Gastroesophageal sphincter (tissue), 4 donors: ENCODE data around the gene SLC51B. TPM values are rescaled to one million over a fixed set of nuclear protein-coding genes. Genes with fewer than 3 reads are reported as not detected.
"Not testable (repeated sequence)": the region's sequence is repeated elsewhere in the genome, so short reads cannot be mapped to it uniquely, and the experiment has no call there.

Experiments used
- ATAC-seq: fragments of 150-250 bp; one replicate; pipeline ENCODE4 v1.9.1; 2016; ENCODE audit warnings: mild to moderate bottlenecking, moderate library complexity
- H3K27ac ChIP-seq, 4 donors: fragments of 200-600 bp; sonication (generic) in 3 of 4; 1 replicate in 3 of 4; 2 replicates in 1 of 4; pipeline ENCODE4 v1.5.1; 2016 to 2019
- H3K27me3 ChIP-seq: fragments of 200-600 bp; sonication (generic); one replicate; pipeline ENCODE4 v1.5.1; 2019
- H3K36me3 ChIP-seq, 2 donors: fragments of 200-600 bp; sonication (generic); one replicate each; pipeline ENCODE4 v1.5.1; 2019; ENCODE audit warnings: control low read depth in 1 of 2
- H3K4me1 ChIP-seq, 3 donors: fragments of 200-600 bp; sonication (generic); 1 replicate in 2 of 3; 2 replicates in 1 of 3; pipeline ENCODE4 v1.5.1; 2016 to 2019; ENCODE audit warnings: control low read depth in 2 of 3
- H3K4me3 ChIP-seq, 2 donors: fragments of 200-600 bp; sonication (generic); one replicate each; pipeline ENCODE4 v1.5.1; 2019; ENCODE audit warnings: mild to moderate bottlenecking in 1 of 2, moderate library complexity in 1 of 2
- H3K9me3 ChIP-seq, 3 donors: fragments of 200-600 bp; sonication (generic); one replicate each; pipeline ENCODE4 v1.5.1; 2017 to 2019; ENCODE audit warnings: control low read depth in 2 of 3
- EP300 ChIP-seq: sonication (generic); formaldehyde crosslinking; IDR thresholded peaks from one replicate; pipeline ENCODE4 v1.6.1; 2017; ENCODE audit warnings: antibody characterized with exemption, mild to moderate bottlenecking
- POLR2A ChIP-seq, 2 donors: fragments of 450-650 bp; IDR thresholded peaks; one replicate each; pipeline ENCODE4 v1.6.1; 2017; ENCODE audit warnings: antibody characterized with exemption in 2 of 2, mild to moderate bottlenecking in 2 of 2, moderate library complexity in 1 of 2
- POLR2AphosphoS5 ChIP-seq: sonication (generic); formaldehyde crosslinking; IDR thresholded peaks from one replicate; pipeline ENCODE4 v1.6.1; 2017; ENCODE audit warnings: antibody characterized with exemption
- whole genome bisulfite sequencing, 2 donors: methylation state at CpG; one replicate each; pipeline ENCODE4 v1.1.5; 2018; ENCODE audit warnings: low coverage in 1 of 2; 5-methylcytosine and 5-hydroxymethylcytosine counted together
- total RNA-seq, 4 donors: library from RNA; depleted of rRNA; stranded (reverse); fragments of >200 nt; gene quantifications; one replicate each; pipeline ENCODE4 v1.1.0, GENCODE V29; 2016
- TF ChIP-seq, protein P1 (sequence below), 4 experiments: fragments of 200-600 bp in 2 of 4; fragments of 450-650 bp in 2 of 4; sonication (generic) in 1 of 4; IDR thresholded peaks; one replicate each; pipeline ENCODE4 v1.5.1; 2017 to 2019; ENCODE audit warnings: antibody characterized with exemption in 4 of 4, mild to moderate bottlenecking in 2 of 4, moderate library complexity in 2 of 4

Gene SLC51B
- total RNA-seq, 4 donors from 2014 or later: not detected

DNA sequence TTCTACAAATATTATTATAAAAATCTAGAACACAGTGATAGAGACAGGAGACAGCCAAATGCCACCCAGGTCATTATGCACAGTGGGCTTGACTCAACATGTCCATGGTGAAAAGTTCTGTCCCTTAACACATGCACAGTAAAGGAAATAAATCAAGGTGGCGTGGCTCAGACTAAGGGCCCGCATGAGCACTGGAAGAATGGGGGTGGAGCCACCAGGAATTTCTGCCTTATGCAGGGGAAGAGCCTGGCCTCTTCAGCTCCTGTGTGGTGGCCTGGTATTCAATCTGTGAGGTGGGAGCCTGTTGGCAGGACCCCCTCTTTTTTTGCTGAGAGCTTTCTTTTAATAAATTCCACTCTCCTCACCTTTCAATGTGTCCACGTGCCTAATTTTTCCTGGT is 38.3 kb upstream of the SLC51B start:
- Histone ChIP-seq H3K27me3 (no peaks in the 10 kb centered on the region), H3K9me3 (no peaks in the 10 kb centered on the region), H3K4me1 (no peaks in the 10 kb centered on the region), H3K36me3 (peaks cover 0 to 79% of the 10 kb centered on the region in 2 donors), H3K27ac (no peak overlapping the region), H3K4me3 (no peak overlapping the region)
- TF ChIP-seq POLR2AphosphoS5 (no peak), POLR2A (IDR thresholded peaks at IDR 0.05) (no peak)
- WGBS, 2 donors: 83 to 100% methylated on average over 1 to 2 of the region's 3 CpGs
- no peak for ATAC-seq

DNA sequence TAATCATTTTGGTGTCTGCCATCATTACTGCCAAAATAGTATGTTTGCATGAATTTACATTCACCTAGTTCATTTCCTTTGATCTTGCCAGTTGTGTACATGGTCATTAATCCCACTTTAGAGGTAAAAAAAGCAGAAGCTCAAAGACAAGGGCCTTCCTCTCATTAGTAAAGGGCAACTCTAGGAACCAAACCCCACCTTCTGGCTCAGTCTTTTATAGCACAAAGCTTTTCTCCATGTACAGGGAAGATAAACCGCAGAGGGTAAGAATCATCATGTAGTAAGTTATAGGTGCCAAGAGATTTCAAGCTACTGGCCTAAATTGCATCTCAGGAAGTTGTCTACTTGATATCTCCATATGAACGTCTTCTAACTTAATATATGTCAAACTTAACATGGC is 36.2 kb upstream of the SLC51B start:
- Histone ChIP-seq H3K9me3 (peaks cover 0 to 9% (median 0%) of the 10 kb centered on the region in 3 donors), H3K27me3 (no peaks in the 10 kb centered on the region), H3K4me1 (no peaks in the 10 kb centered on the region), H3K4me3 (no peak overlapping the region), H3K36me3 (peaks cover 0 to 79% of the 10 kb centered on the region in 2 donors), H3K27ac (no peak overlapping the region)
- TF ChIP-seq, protein P1, sequence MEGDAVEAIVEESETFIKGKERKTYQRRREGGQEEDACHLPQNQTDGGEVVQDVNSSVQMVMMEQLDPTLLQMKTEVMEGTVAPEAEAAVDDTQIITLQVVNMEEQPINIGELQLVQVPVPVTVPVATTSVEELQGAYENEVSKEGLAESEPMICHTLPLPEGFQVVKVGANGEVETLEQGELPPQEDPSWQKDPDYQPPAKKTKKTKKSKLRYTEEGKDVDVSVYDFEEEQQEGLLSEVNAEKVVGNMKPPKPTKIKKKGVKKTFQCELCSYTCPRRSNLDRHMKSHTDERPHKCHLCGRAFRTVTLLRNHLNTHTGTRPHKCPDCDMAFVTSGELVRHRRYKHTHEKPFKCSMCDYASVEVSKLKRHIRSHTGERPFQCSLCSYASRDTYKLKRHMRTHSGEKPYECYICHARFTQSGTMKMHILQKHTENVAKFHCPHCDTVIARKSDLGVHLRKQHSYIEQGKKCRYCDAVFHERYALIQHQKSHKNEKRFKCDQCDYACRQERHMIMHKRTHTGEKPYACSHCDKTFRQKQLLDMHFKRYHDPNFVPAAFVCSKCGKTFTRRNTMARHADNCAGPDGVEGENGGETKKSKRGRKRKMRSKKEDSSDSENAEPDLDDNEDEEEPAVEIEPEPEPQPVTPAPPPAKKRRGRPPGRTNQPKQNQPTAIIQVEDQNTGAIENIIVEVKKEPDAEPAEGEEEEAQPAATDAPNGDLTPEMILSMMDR (IDR thresholded peaks at IDR 0.05): no peak
- no peak for TF ChIP-seq POLR2AphosphoS5
- TF ChIP-seq EP300: no peak
- TF ChIP-seq POLR2A (IDR thresholded peaks at IDR 0.05): no peak
- ATAC-seq: no peak
- WGBS, 2 donors: 44 to 58% methylated on average over 2 of the region's 2 CpGs

DNA sequence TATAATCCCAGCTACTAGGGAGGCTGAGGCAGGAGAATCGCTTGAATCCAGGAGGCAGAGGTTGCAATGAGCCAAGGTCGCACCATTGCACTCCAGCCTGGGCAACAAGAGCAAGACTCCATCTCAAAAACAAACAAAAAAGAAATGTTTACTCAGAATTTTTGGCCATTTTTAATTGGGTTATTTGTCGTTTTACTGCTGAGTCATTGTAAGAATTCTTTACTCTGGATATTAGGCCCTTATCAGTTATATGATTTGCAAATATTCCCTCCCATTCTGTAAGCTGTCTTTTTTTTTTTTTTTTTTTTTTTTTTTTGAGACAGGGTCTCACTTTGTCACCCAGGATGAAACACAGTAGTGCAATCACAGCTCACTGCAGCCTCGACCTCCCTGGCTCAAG is 34.0 kb upstream of the SLC51B start:
- 53 to 83% methylated on average over 2 to 3 of the region's 4 CpGs for WGBS, 2 donors
- not testable (repeated sequence) for H3K27me3 ChIP-seq, H3K27ac ChIP-seq, ATAC-seq, H3K9me3 ChIP-seq, H3K4me3 ChIP-seq, H3K4me1 ChIP-seq
- H3K36me3 ChIP-seq: peaks cover 0 to 79% of the 10 kb centered on the region in 2 donors

DNA sequence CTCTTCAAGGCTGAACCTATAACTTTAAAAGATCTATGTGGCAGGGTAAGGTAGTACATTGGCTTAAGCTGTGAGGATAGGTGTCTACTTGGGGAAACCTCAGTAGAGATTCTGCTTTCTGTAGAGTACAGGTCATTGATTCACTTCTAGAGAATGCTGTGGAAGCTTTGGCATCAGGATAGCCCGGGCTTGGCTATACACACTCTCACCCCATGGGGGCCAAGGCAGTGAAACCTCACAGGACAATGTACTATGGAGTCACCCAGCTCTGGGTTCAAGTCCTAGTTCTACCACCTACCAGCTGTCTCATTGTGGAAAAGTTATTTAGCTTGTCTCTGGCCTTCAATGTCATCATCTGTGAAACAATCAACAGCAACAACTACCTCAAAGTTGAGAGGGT is 24.8 kb upstream of the SLC51B start:
- no peak overlapping the region for H3K27ac ChIP-seq
- ATAC-seq: no peak
- H3K4me3 ChIP-seq: no peak overlapping the region
- WGBS, 2 donors: 80 to 88% methylated on average over 1 of the region's 1 CpG
- peaks cover 0 to 82% of the 10 kb centered on the region in 2 donors for H3K36me3 ChIP-seq
- no peaks in the 10 kb centered on the region for H3K9me3 ChIP-seq
- no peaks in the 10 kb centered on the region for H3K27me3 ChIP-seq
- TF ChIP-seq POLR2A (IDR thresholded peaks at IDR 0.05) (no peak), EP300 (no peak), POLR2AphosphoS5 (no peak)
- TF ChIP-seq, protein P1 (IDR thresholded peaks at IDR 0.05): no peak
- H3K4me1 ChIP-seq: no peaks in the 10 kb centered on the region

DNA sequence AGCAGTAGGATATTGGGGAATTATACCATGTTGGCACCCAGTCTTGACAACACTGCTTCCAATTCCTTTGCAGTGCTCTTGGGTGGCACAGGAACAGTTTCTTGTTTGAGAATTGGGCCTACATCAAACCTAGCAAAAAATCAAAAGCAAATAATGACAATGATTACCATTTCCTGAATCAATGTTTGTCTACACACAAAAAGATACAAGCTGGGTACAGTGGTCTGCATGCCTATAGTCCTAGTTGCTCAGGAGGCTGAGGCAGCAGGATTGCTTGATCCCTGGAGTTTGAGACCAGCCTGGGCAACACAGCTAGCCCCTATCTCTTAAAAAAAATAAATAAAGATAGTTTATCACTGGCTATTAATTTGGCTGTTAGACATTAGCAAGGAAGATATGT is 23.7 kb upstream of the SLC51B start:
- TF ChIP-seq POLR2AphosphoS5 (no peak), EP300 (no peak), POLR2A (IDR thresholded peaks at IDR 0.05) (no peak)
- TF ChIP-seq, protein P1 (IDR thresholded peaks at IDR 0.05): no peak
- Histone ChIP-seq H3K36me3 (peaks cover 0 to 82% of the 10 kb centered on the region in 2 donors), H3K27ac (no peak overlapping the region)

DNA sequence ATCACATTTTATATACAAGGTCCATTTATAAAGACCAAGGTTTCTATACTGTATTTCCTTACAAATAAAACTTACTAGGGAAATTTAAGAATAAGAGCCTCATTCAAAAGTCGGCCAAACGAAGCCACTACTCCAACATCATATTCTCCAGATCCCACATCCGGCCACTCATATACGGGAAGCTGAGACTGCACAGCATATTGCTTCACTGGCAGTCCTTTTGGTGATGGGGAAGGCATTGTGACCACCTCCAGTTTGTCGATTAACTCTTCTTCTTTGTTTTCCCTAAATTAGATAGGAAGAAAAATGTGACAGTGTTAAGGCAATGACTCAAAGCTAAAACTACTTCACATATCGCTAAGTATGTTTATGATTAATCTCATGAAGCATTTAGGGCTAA is 18.4 kb upstream of the SLC51B start:
- TF ChIP-seq EP300: no peak
- no peak for TF ChIP-seq POLR2AphosphoS5
- TF ChIP-seq POLR2A (IDR thresholded peaks at IDR 0.05): no peak
- TF ChIP-seq, protein P1 (IDR thresholded peaks at IDR 0.05): no peak
- WGBS, 2 donors: 77 to 80% methylated on average over 4 to 6 of the region's 6 CpGs
- Histone ChIP-seq H3K4me3 (no peak overlapping the region), H3K36me3 (peaks cover 0 to 40% of the 10 kb centered on the region in 2 donors), H3K27ac (no peak overlapping the region), H3K4me1 (peaks cover 3 to 26% (median 10%) of the 10 kb centered on the region in 3 donors), H3K27me3 (no peaks in the 10 kb centered on the region), H3K9me3 (no peaks in the 10 kb centered on the region)
- no peak for ATAC-seq

More for the DNA sequence above, 23.7 kb upstream of the SLC51B start:
- H3K27me3 ChIP-seq: no peaks in the 10 kb centered on the region
- H3K9me3 ChIP-seq: no peaks in the 10 kb centered on the region
- H3K4me1 ChIP-seq: no peaks in the 10 kb centered on the region
- H3K4me3 ChIP-seq: no peak overlapping the region
- no peak for ATAC-seq
